HAP-1 (cell line): ENCODE results near the gene COL16A1.
"Not testable (repeated sequence)": the region's sequence is repeated elsewhere in the genome, so short reads cannot be mapped to it uniquely, and the experiment has no call there.

Experiments
- DNase-seq, 2 experiments: peaks; one replicate each; pipeline ENCODE4 v3.0.0-alpha.2; 2016 to 2020; ENCODE audit warnings: low spot score in 2 of 2
- H3K27me3 ChIP-seq: fragments of 250-450 bp; sonication (Bioruptor Pico); 2 replicates; pipeline ENCODE4 v1.5.1; 2020; ENCODE audit warnings: low read depth, mild to moderate bottlenecking, moderate library complexity
- H3K36me3 ChIP-seq: fragments of 250-450 bp; sonication (Bioruptor Pico); replicated peaks from 2 replicates; pipeline ENCODE4 v1.5.1; 2020; ENCODE audit warnings: mild to moderate bottlenecking
- H3K4me1 ChIP-seq: fragments of 250-450 bp; sonication (Bioruptor Pico); 2 replicates; pipeline ENCODE4 v1.5.1; 2020; ENCODE audit warnings: mild to moderate bottlenecking
- H3K4me3 ChIP-seq: fragments of 250-450 bp; sonication (Bioruptor Pico); 2 replicates; pipeline ENCODE4 v1.5.1; 2020; ENCODE audit warnings: mild to moderate bottlenecking, moderate library complexity
- H3K9me3 ChIP-seq: fragments of 250-450 bp; sonication (Bioruptor Pico); 2 replicates; pipeline ENCODE4 v1.5.1; 2020; ENCODE audit warnings: mild to moderate bottlenecking, moderate library complexity
- in situ Hi-C: fragments of 300-500 bp; cut with MboI; formaldehyde crosslinking; loops from 3 replicates; pipeline ENCODE4 v1.14.3; 2020; ENCODE audit warnings: low sequenced_read_pairs, inconsistent platforms, mixed read lengths

COL16A1 gene

GRCh38 chr1:31725777-31726535 is 22.1 kb upstream of the COL16A1 start:
- H3K27me3 ChIP-seq, result no peaks in the 10 kb centered on the region
- no peaks in the 10 kb centered on the region for H3K36me3 ChIP-seq
- in situ Hi-C loops, result no loop called here
- no peak overlapping the region for H3K4me3 ChIP-seq
- no peak for DNase-seq
- no peaks in the 10 kb centered on the region for H3K9me3 ChIP-seq
- H3K4me1 ChIP-seq, result no peaks in the 10 kb centered on the region

GRCh38 chr1:31725134-31725533 is 21.3 kb upstream of the COL16A1 start:
- Histone ChIP-seq H3K9me3 (no peaks in the 10 kb centered on the region), H3K4me1 (no peaks in the 10 kb centered on the region), H3K4me3 (no peak overlapping the region), H3K36me3 (no peaks in the 10 kb centered on the region), H3K27me3 (no peaks in the 10 kb centered on the region)
- in situ Hi-C loops, result no loop called here
- no peak for DNase-seq

GRCh38 chr1:31723828-31724359 is 20.1 kb upstream of the COL16A1 start:
- Histone ChIP-seq H3K36me3 (no peaks in the 10 kb centered on the region), H3K4me3 (no peak overlapping the region), H3K9me3 (no peaks in the 10 kb centered on the region), H3K27me3 (no peaks in the 10 kb centered on the region), H3K4me1 (no peaks in the 10 kb centered on the region)
- peak; percentile 42 to 91 for DNase-seq
- in situ Hi-C loops, result no loop called here

- no peak for DNase-seq
- in situ Hi-C loops, result no loop called here
- Histone ChIP-seq H3K4me1 (peaks cover 15% of the 10 kb centered on the region), H3K9me3 (no peaks in the 10 kb centered on the region), H3K36me3 (no peaks in the 10 kb centered on the region), H3K4me3 (no peak overlapping the region), H3K27me3 (peaks cover 2% of the 10 kb centered on the region; the same call in 1 of the 2 replicates)
Measured at GRCh38 chr1:31718327-31718897, 14.6 kb upstream of the COL16A1 start.

- H3K4me3 ChIP-seq, result no peak overlapping the region
- no peaks in the 10 kb centered on the region for H3K9me3 ChIP-seq
- in situ Hi-C loops, result no loop called here
- no peaks in the 10 kb centered on the region for H3K36me3 ChIP-seq
- DNase-seq, result no peak
- H3K27me3 ChIP-seq, result peaks cover 2% of the 10 kb centered on the region; the same call in 1 of the 2 replicates
- peaks cover 20% of the 10 kb centered on the region for H3K4me1 ChIP-seq
Measured at GRCh38 chr1:31717341-31717740, 13.5 kb upstream of the COL16A1 start.

GRCh38 chr1:31715873-31716220 is 12.0 kb upstream of the COL16A1 start:
- in situ Hi-C loops, result no loop called here
- H3K9me3 ChIP-seq, result no peaks in the 10 kb centered on the region
- H3K27me3 ChIP-seq, result peaks cover 2% of the 10 kb centered on the region; the same call in 1 of the 2 replicates
- peak overlapping the region; percentile 29 for H3K4me3 ChIP-seq
- H3K36me3 ChIP-seq, result no peaks in the 10 kb centered on the region
- DNase-seq, result no peak
- H3K4me1 ChIP-seq, result peaks cover 20% of the 10 kb centered on the region

- Histone ChIP-seq H3K27me3 (peaks cover 2% of the 10 kb centered on the region; the same call in 1 of the 2 replicates), H3K4me3 (peak overlapping the region; percentile 29), H3K36me3 (no peaks in the 10 kb centered on the region), H3K4me1 (peaks cover 20% of the 10 kb centered on the region), H3K9me3 (no peaks in the 10 kb centered on the region)
- DNase-seq, result peak; percentile 77 to 96
- in situ Hi-C loops, result no loop called here
Measured at GRCh38 chr1:31715087-31715872, 11.5 kb upstream of the COL16A1 start.

- Histone ChIP-seq H3K27me3 (peaks cover 2% of the 10 kb centered on the region; the same call in 1 of the 2 replicates), H3K4me1 (peaks cover 20% of the 10 kb centered on the region), H3K4me3 (peak overlapping the region; percentile 29), H3K9me3 (no peaks in the 10 kb centered on the region), H3K36me3 (no peaks in the 10 kb centered on the region)
- peak; percentile 69 to 79 for DNase-seq
- in situ Hi-C loops, result no loop called here
Measured at GRCh38 chr1:31714442-31715086, 10.7 kb upstream of the COL16A1 start.

- Histone ChIP-seq H3K4me3 (no peak overlapping the region), H3K27me3 (peaks cover 2% of the 10 kb centered on the region; the same call in 1 of the 2 replicates), H3K9me3 (no peaks in the 10 kb centered on the region), H3K4me1 (peaks cover 20% of the 10 kb centered on the region), H3K36me3 (no peaks in the 10 kb centered on the region)
- in situ Hi-C loops, result no loop called here
- DNase-seq, result no peak
Measured at GRCh38 chr1:31712630-31713029, 8.8 kb upstream of the COL16A1 start.

- H3K27me3 ChIP-seq, result no peaks in the 10 kb centered on the region; the same call in 1 of the 2 replicates
- H3K4me1 ChIP-seq, result peaks cover 20% of the 10 kb centered on the region
- H3K36me3 ChIP-seq, result no peaks in the 10 kb centered on the region
- in situ Hi-C loops, result no loop called here
- DNase-seq, result no peak
- H3K4me3 ChIP-seq, result no peak overlapping the region
- H3K9me3 ChIP-seq, result no peaks in the 10 kb centered on the region
Measured at GRCh38 chr1:31712068-31712467, 8.3 kb upstream of the COL16A1 start.

- DNase-seq, result no peak
- in situ Hi-C loops, result no loop called here
Measured at GRCh38 chr1:31708324-31708723, 4.5 kb upstream of the COL16A1 start.

GRCh38 chr1:31707711-31708110 is 3.9 kb upstream of the COL16A1 start:
- in situ Hi-C loops, result no loop called here
- no peak for DNase-seq
- no peaks in the 10 kb centered on the region for H3K36me3 ChIP-seq

More at GRCh38 chr1:31708324-31708723, 4.5 kb upstream of the COL16A1 start:
- H3K9me3 ChIP-seq, result no peaks in the 10 kb centered on the region
- no peak overlapping the region for H3K4me3 ChIP-seq
- peaks cover 5% of the 10 kb centered on the region for H3K4me1 ChIP-seq
- H3K27me3 ChIP-seq, result no peaks in the 10 kb centered on the region; the same call in 1 of the 2 replicates
- no peaks in the 10 kb centered on the region for H3K36me3 ChIP-seq

GRCh38 chr1:31707059-31707600 is 3.3 kb upstream of the COL16A1 start:
- H3K4me1 ChIP-seq, H3K4me3 ChIP-seq, H3K9me3 ChIP-seq, in situ Hi-C loops, H3K36me3 ChIP-seq, H3K27me3 ChIP-seq, DNase-seq: not testable (repeated sequence)

More at GRCh38 chr1:31707711-31708110, 3.9 kb upstream of the COL16A1 start:
- H3K27me3 ChIP-seq, result no peaks in the 10 kb centered on the region; the same call in 1 of the 2 replicates
- no peaks in the 10 kb centered on the region for H3K9me3 ChIP-seq
- H3K4me1 ChIP-seq, result peaks cover 1% of the 10 kb centered on the region
- no peak overlapping the region for H3K4me3 ChIP-seq
